Heart left ventricle (tissue), 13 donors: ENCODE measurements around the gene CEP112.

Source experiments
- CTCF ChIP-seq, 12 donors: fragments of 200-600 bp; sonication (generic) in 4 of 12; IDR thresholded peaks; one replicate each; pipeline versions ENCODE4 v1.5.0 to v1.8.0; 2018 to 2022; ENCODE audit warnings: antibody characterized with exemption in 12 of 12, mild to moderate bottlenecking in 5 of 12
- POLR2A ChIP-seq, 2 donors: fragments of 450-650 bp; IDR thresholded peaks; one replicate each; pipeline ENCODE4 v1.6.1; 2017; ENCODE audit warnings: antibody characterized with exemption in 2 of 2, mild to moderate bottlenecking in 2 of 2, moderate library complexity in 2 of 2
- donor health status: ischemic (EF 13 %, LVEDD 7.1; RV severe dilation, severe dysfunction).
- donor health status: DM: no; HTN: yes; CAD: no.
- donor health status: DM: no; HTN: no; CAD: no.
- donor health status: ischemic (EF 25% LVEDD 6.9; RV normal size, moderate dysfunction).
- donor health status: ischemic (EF 25% LVEDD 5.7; RV mildly dilated, moderate dysfunction).
- donor health status: ischemic (EF 35%, LVEDD 5.7; RV mildly dilated, moderate dysfunction).
- donor health status: nonischemic (EF 11% LVEDD 7.7; RV severe dilation, severe dysfunction).
- donor health status: DM: yes; HTN: yes; CAD: no.
- donor health status: PGD.
- donor health status: ischemic (EF 29% LVEDD 5.4; RV normal size, mild dysfunction).
- donor health status: nonischemic (EF 23%, LVEDD 6.1; RV moderate dilation, normal function).

DNA sequence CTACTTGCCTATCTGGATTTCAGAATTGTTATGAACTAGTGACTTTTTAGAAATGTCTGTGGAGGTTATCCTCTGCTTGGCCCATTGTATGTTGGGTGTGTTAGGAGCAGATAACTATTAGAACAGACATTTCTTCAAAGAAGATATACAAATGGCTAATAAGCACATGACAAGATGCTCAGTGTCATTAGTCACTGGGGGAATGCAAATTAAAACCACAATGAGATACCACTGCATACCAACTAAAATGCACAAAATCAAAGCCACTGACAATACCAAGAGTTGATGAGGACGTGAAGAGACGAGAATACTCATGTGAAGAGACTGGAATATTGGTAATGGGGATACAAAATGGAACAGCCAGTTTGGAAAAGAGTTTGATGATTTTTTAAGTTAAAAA lies 39.2 kb downstream of the CEP112 start:
- TF ChIP-seq CTCF (IDR thresholded peaks at IDR 0.05) (no peak), POLR2A (IDR thresholded peaks at IDR 0.05) (no peak)
